K562 (cell line): ENCODE results near the gene PFKL. TPM values are rescaled to one million over a fixed set of nuclear protein-coding genes. Genes with fewer than 3 reads are reported as not detected.

Source experiments
- ATAC-seq: fragments of 200-7000 bp; cut with Tn5 transposase; 3 replicates; pipeline ENCODE4 v1.9.1; 2020; ENCODE audit warnings: moderate library complexity
- BruUV-seq: library from RNA; stranded (reverse); fragments of 400-500 nt; replicated peaks from 2 replicates; lab custom pipeline; 2021; lab: Mats Ljungman, UMichigan
- CTCF ChIA-PET: fragments of 300-600 bp; formaldehyde crosslinking; extraction: SDS; loops from one replicate; lab custom pipeline; 2021; ENCODE audit warnings: low intra/inter-chr PET ratio; lab: Yijun Ruan, JAX
- POLR2A ChIA-PET: fragments of 300-600, 350-650 bp; sonication (Branson Sonifier 250); formaldehyde crosslinking; extraction: SDS; loops from one replicate; lab custom pipeline; 2021; ENCODE audit warnings: antibody characterized with exemption, inconsistent platforms; lab: Yijun Ruan, JAX
- DNase-seq, 4 experiments: peaks; one replicate each; pipeline versions ENCODE4 v3.0.0 to v3.0.0-alpha.2; 2011 to 2018; ENCODE audit warnings: low spot score in 3 of 4, mixed read lengths in 3 of 4; ENCODE audit errors: extremely low read depth in 1 of 4
- FAIRE-seq: peaks from 2 replicates; lab custom pipeline; 2011; peaks lifted over from hg19 to GRCh38; lab: Jason Lieb, UNC
- H2AFZ ChIP-seq: 2 replicates; pipeline ENCODE4 v1.6.0; 2011; ENCODE audit warnings: low read depth, low read length, control low read depth, inconsistent platforms
- H3K27ac ChIP-seq: fragments of 200-600 bp; 3 replicates; pipeline ENCODE4 v1.8.0; 2011; ENCODE audit warnings: low read depth, mild to moderate bottlenecking, control low read depth, inconsistent platforms, low read length, moderate library complexity, mixed read lengths; ENCODE audit errors: extremely low read depth
- H3K27me3 ChIP-seq, 2 experiments: fragments of 300-600 bp in 1 of 2; 2 replicates in 1 of 2; 3 replicates in 1 of 2; pipeline versions ENCODE4 v1.6.0 to v1.8.0; 2011; ENCODE audit warnings: inconsistent platforms in 2 of 2, low read length in 2 of 2, mild to moderate bottlenecking in 1 of 2, mixed read lengths in 1 of 2, moderate library complexity in 1 of 2; ENCODE audit not compliant: control insufficient read depth in 2 of 2, insufficient read depth in 2 of 2
- H3K36me3 ChIP-seq: fragments of 300-600 bp; 3 replicates; pipeline ENCODE4 v1.8.0; 2011; ENCODE audit warnings: mild to moderate bottlenecking, low read length, inconsistent platforms; ENCODE audit not compliant: control insufficient read depth, insufficient read depth
- H3K4me1 ChIP-seq, 2 experiments: fragments of 200-600 bp in 1 of 2; replicated peaks in 1 of 2; 2 replicates in 1 of 2; 3 replicates in 1 of 2; pipeline versions ENCODE4 v1.5.1 to v1.8.0; 2011; ENCODE audit warnings: inconsistent platforms in 2 of 2, low read length in 2 of 2, mild to moderate bottlenecking in 1 of 2, mixed read lengths in 1 of 2, moderate library complexity in 1 of 2; ENCODE audit not compliant: control insufficient read depth in 2 of 2, insufficient read depth in 2 of 2
- H3K4me2 ChIP-seq: 2 replicates; pipeline ENCODE4 v1.6.1; 2011; ENCODE audit warnings: low read length, control low read depth, inconsistent platforms, mixed read lengths; ENCODE audit not compliant: insufficient read depth
- H3K4me3 ChIP-seq: fragments of 200-600 bp; sonication (generic), shearing (Covaris generic); 2 replicates; pipeline ENCODE4 v1.5.1; 2016; ENCODE audit warnings: control low read depth, inconsistent platforms
- H3K79me2 ChIP-seq: fragments of 200-600 bp; 3 replicates; pipeline ENCODE4 v1.8.0; 2011; ENCODE audit warnings: low read length, inconsistent platforms; ENCODE audit not compliant: control insufficient read depth, insufficient read depth
- H3K9ac ChIP-seq, 2 experiments: 2 replicates each; pipeline versions ENCODE4 v1.6.0 to v1.6.1; 2011; ENCODE audit warnings: low read depth in 2 of 2, low read length in 2 of 2, control low read depth in 1 of 2, inconsistent platforms in 1 of 2, mild to moderate bottlenecking in 1 of 2, mixed read lengths in 1 of 2; ENCODE audit not compliant: insufficient read depth in 1 of 2
- H3K9me1 ChIP-seq: one replicate; pipeline ENCODE4 v1.6.0; 2011; ENCODE audit warnings: inconsistent platforms, mild to moderate bottlenecking, low read length, moderate library complexity; ENCODE audit not compliant: control insufficient read depth, insufficient read depth
- H3K9me3 ChIP-seq: replicated peaks from 2 replicates; pipeline ENCODE4 v1.5.1; 2011; ENCODE audit warnings: low read depth, low read length, inconsistent platforms; ENCODE audit not compliant: control insufficient read depth, insufficient read depth
- H4K20me1 ChIP-seq: replicated peaks from 2 replicates; pipeline ENCODE4 v1.6.1; 2011; ENCODE audit warnings: low read length, inconsistent platforms, mixed read lengths; ENCODE audit not compliant: control insufficient read depth, insufficient read depth
- CCNT2 ChIP-seq: IDR thresholded peaks from 2 replicates; pipeline ENCODE4 v1.6.1; 2011; ENCODE audit warnings: borderline replicate concordance, low read depth, mild to moderate bottlenecking, moderate library complexity, mixed read lengths, low read length; ENCODE audit not compliant: insufficient read length; ENCODE audit errors: extremely low read depth
- CEBPB ChIP-seq: fragments of 450-650 bp; IDR thresholded peaks from 2 replicates; pipeline ENCODE4 v1.6.1; 2016; ENCODE audit warnings: missing genetic modification characterization, missing compliant biosample characterization
- FOXP1 ChIP-seq: sonication (generic); formaldehyde crosslinking; IDR thresholded peaks from 2 replicates; pipeline ENCODE4 v1.8.0; 2022; ENCODE audit warnings: mild to moderate bottlenecking, missing genetic modification reagents
- HSF4 ChIP-seq: fragments of 250-450 bp; sonication (Bioruptor Pico); IDR thresholded peaks from 2 replicates; pipeline ENCODE4 v2.1.2; 2022; ENCODE audit warnings: mild to moderate bottlenecking, moderate library complexity, borderline replicate concordance
- MEF2D ChIP-seq: conservative IDR thresholded peaks from 2 replicates; pipeline ENCODE4 v1.6.1; 2016; ENCODE audit warnings: low read depth, missing genetic modification characterization, missing compliant biosample characterization
- MXD1 ChIP-seq: fragments of 250-450 bp; sonication (Bioruptor Pico); IDR thresholded peaks from 2 replicates; pipeline ENCODE4 v1.8.0; 2021; ENCODE audit warnings: borderline replicate concordance, mild to moderate bottlenecking, moderate library complexity; ENCODE audit not compliant: poor library complexity, severe bottlenecking
- NR3C1 ChIP-seq: sonication (generic); formaldehyde crosslinking; IDR thresholded peaks from 2 replicates; pipeline ENCODE4 v1.8.1; 2022; ENCODE audit warnings: missing genetic modification reagents
- POLR3G ChIP-seq: IDR thresholded peaks from 2 replicates; pipeline ENCODE4 v1.6.1; 2011; ENCODE audit not compliant: insufficient read length, insufficient replicate concordance; ENCODE audit errors: extremely low read depth
- POU5F1 ChIP-seq: fragments of 150-350 bp; IDR thresholded peaks from 2 replicates; pipeline ENCODE4 v1.6.1; 2014; ENCODE audit warnings: borderline replicate concordance, low read length, low read depth, mild to moderate bottlenecking; ENCODE audit not compliant: partially characterized antibody
- PYGO2 ChIP-seq: fragments of 450-650 bp; IDR thresholded peaks from 2 replicates; pipeline ENCODE4 v1.6.1; 2016; ENCODE audit warnings: mild to moderate bottlenecking, missing genetic modification characterization, moderate library complexity, missing compliant biosample characterization
- STAT5A ChIP-seq: IDR thresholded peaks from 2 replicates; pipeline ENCODE4 v1.6.1; 2012; ENCODE audit warnings: low read length, inconsistent platforms, borderline replicate concordance
- TEAD2 ChIP-seq: fragments of 450-650 bp; IDR thresholded peaks from 2 replicates; pipeline ENCODE4 v1.6.1; 2016; ENCODE audit warnings: missing genetic modification characterization, control low read depth, missing compliant biosample characterization
- ZBTB34 ChIP-seq: fragments of 250-450 bp; sonication (Bioruptor Pico); IDR thresholded peaks from 2 replicates; pipeline ENCODE4 v1.8.0; 2021; ENCODE audit warnings: mild to moderate bottlenecking, moderate library complexity
- ZNF445 ChIP-seq: fragments of 250-450 bp; sonication (Bioruptor Pico); IDR thresholded peaks from 2 replicates; pipeline ENCODE4 v1.4.0; 2020; ENCODE audit warnings: low read depth, mild to moderate bottlenecking, moderate library complexity
- ZNF77 ChIP-seq: fragments of 250-450 bp; sonication (Bioruptor Pico); IDR thresholded peaks from 2 replicates; pipeline ENCODE4 v1.5.0; 2020
- WGBS: fragments of 100-300 bp; shearing (Covaris generic); methylation state at CpG from one replicate; pipeline ENCODE4 v1.1.6; 2016; ENCODE audit warnings: low coverage, mixed read lengths; ENCODE audit not compliant: insufficient coverage; ENCODE audit errors: missing lambda C conversion rate; 5-methylcytosine and 5-hydroxymethylcytosine counted together
- in situ Hi-C: fragments of 300-500 bp; cut with MboI; formaldehyde crosslinking; loops from 4 replicates; pipeline ENCODE4 v1.15.0; 2018; ENCODE audit warnings: inconsistent platforms, mixed read lengths
- intact Hi-C: fragments of 100-400 bp; cut with micrococcal nuclease; formaldehyde crosslinking; loops from 2 replicates; pipeline ENCODE4 v1.14.2; 2022
- polyA plus RNA-seq, 8 experiments: library from polyadenylated mRNA; depleted of rRNA in 4 of 8; stranded (reverse) in 5 of 8; unstranded in 3 of 8; fragments of >200 nt; fragmentation: Nextera tagmentation in 2 of 8; fragmentation: Illumina TruSeq in 1 of 8; extraction: Ambion mirVana in 2 of 8; extraction: Trizol in 1 of 8; gene quantifications; 2 replicates each; pipeline versions ENCODE4 v1.2.1 to v1.2.3, GENCODE V29; 2011 to 2014; ENCODE audit warnings: inconsistent platforms in 1 of 8, missing spikeins in 1 of 8
- total RNA-seq, 7 experiments: library from RNA; depleted of rRNA in 6 of 7; stranded (reverse); fragments of >200 nt in 6 of 7; fragmentation: Illumina TruSeq in 2 of 7; extraction: Trizol in 2 of 7; gene quantifications; 2 replicates each; pipeline versions ENCODE4 v1.2.1 to v1.2.3, GENCODE V29; 2011 to 2021; ENCODE audit warnings: low replicate concordance in 1 of 7
- TF ChIP-seq, protein P1 (sequence below): sonication (generic); formaldehyde crosslinking; IDR thresholded peaks from 2 replicates; pipeline ENCODE4 v1.8.1; 2023; ENCODE audit warnings: mild to moderate bottlenecking, missing genetic modification reagents
- TF ChIP-seq, protein P2 (sequence below): sonication (generic); formaldehyde crosslinking; IDR thresholded peaks from 2 replicates; pipeline ENCODE4 v1.8.0; 2022; ENCODE audit warnings: mild to moderate bottlenecking, missing genetic modification reagents

The PFKL gene
- total and polyA plus RNA-seq, 9 of the 15 experiments (the other 6 are each of a cell fraction or from before 2014, with no cell fraction given): 1.1 to 124 (median 45.6) TPM

DNA sequence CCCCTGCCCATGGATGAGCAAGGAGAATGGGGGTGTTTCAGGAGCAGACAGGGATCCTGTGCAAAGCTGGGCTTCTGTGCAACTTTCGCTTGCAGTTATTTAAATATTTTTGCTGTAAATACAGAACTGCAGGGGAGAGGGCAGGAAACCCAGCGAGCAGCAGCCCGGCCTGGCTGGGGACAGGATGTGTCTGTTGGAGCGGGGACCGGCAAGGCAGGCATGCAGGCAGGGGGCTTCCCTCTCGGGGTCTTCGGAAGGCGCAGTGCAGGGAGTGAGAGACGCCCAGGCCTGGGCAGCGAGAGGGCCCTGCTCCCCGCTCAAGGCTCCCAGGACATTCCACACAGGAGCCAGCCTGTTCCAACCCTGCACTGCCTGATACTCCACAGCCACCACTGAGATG is 15.9 kb upstream of the PFKL start:
- peaks cover 0 to 38% of the 10 kb centered on the region in 2 experiments; a peak in 2 of 5 replicates for H3K4me1 ChIP-seq
- H3K4me2 ChIP-seq: no peak overlapping the region
- CTCF ChIA-PET: no interaction called here
- no peak for DNase-seq
- 21% methylated on average over 11 of the region's 11 CpGs for WGBS
- in situ Hi-C loops (loop anchor here (25.0 kb wide), 1 partner anchor 122 kb away; no protein-coding TSS in a partner anchor), intact Hi-C loops (no loop called here)
- H3K9me3 ChIP-seq: no peaks in the 10 kb centered on the region
- H3K79me2 ChIP-seq: no peaks in the 10 kb centered on the region
- no peak overlapping the region for H3K4me3 ChIP-seq
- peaks cover 20% of the 10 kb centered on the region for H4K20me1 ChIP-seq
- ATAC-seq: no peak
- no peaks in the 10 kb centered on the region for H3K36me3 ChIP-seq
- H3K9ac ChIP-seq: 0 out of 4 replicates have a peak overlapping the region, but pooled peaks of 1 of the 2 experiments have one; percentile 33
- peaks cover 40 to 76% of the 10 kb centered on the region in 2 experiments for H3K27me3 ChIP-seq
- no TSS peak for BruUV-seq
- no peak overlapping the region for H2AFZ ChIP-seq
- no peak overlapping the region for H3K27ac ChIP-seq
- no peak for FAIRE-seq
- POLR2A ChIA-PET: interaction anchor here (0.6 to 0.7 kb wide), 2 partner anchors 16 to 24 kb away, joined by 3 read pairs; no protein-coding TSS in a partner anchor
- H3K9me1 ChIP-seq: no peaks in the 10 kb centered on the region
- TF ChIP-seq POLR3G: no peak
- TF ChIP-seq ZNF77: no peak
- TF ChIP-seq HSF4: no peak
- TF ChIP-seq ZBTB34: no peak
- no peak for TF ChIP-seq ZNF445 (CRISPR knock-in tag)
- no peak for TF ChIP-seq CCNT2
- TF ChIP-seq FOXP1 (CRISPR knock-in tag): no peak
- TF ChIP-seq, protein P1, sequence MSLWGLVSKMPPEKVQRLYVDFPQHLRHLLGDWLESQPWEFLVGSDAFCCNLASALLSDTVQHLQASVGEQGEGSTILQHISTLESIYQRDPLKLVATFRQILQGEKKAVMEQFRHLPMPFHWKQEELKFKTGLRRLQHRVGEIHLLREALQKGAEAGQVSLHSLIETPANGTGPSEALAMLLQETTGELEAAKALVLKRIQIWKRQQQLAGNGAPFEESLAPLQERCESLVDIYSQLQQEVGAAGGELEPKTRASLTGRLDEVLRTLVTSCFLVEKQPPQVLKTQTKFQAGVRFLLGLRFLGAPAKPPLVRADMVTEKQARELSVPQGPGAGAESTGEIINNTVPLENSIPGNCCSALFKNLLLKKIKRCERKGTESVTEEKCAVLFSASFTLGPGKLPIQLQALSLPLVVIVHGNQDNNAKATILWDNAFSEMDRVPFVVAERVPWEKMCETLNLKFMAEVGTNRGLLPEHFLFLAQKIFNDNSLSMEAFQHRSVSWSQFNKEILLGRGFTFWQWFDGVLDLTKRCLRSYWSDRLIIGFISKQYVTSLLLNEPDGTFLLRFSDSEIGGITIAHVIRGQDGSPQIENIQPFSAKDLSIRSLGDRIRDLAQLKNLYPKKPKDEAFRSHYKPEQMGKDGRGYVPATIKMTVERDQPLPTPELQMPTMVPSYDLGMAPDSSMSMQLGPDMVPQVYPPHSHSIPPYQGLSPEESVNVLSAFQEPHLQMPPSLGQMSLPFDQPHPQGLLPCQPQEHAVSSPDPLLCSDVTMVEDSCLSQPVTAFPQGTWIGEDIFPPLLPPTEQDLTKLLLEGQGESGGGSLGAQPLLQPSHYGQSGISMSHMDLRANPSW (CRISPR knock-in tag): no peak
- no peak for TF ChIP-seq CEBPB
- no peak for TF ChIP-seq TEAD2
- TF ChIP-seq PYGO2: no peak
- no peak for TF ChIP-seq MXD1
- TF ChIP-seq, protein P2, sequence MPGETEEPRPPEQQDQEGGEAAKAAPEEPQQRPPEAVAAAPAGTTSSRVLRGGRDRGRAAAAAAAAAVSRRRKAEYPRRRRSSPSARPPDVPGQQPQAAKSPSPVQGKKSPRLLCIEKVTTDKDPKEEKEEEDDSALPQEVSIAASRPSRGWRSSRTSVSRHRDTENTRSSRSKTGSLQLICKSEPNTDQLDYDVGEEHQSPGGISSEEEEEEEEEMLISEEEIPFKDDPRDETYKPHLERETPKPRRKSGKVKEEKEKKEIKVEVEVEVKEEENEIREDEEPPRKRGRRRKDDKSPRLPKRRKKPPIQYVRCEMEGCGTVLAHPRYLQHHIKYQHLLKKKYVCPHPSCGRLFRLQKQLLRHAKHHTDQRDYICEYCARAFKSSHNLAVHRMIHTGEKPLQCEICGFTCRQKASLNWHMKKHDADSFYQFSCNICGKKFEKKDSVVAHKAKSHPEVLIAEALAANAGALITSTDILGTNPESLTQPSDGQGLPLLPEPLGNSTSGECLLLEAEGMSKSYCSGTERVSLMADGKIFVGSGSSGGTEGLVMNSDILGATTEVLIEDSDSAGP (CRISPR knock-in tag): no peak
- no peak for TF ChIP-seq MEF2D
- TF ChIP-seq NR3C1 (CRISPR knock-in tag): no peak
- TF ChIP-seq STAT5A: no peak
- TF ChIP-seq POU5F1: no peak
